ENCODE results near the gene ZC3H15. TPM values are rescaled to one million over a fixed set of nuclear protein-coding genes. Genes with fewer than 3 reads are reported as not detected.

Gene ZC3H15
- total and polyA plus RNA-seq, 2 experiments from 2014 or later = 75.6 to 281 TPM

- Histone ChIP-seq H3F3A (replicated peaks; ENCODE audit: low read depth) (no peaks in the 10 kb centered on the region), H3K9me2 (ENCODE audit: insufficient read depth) (no peaks in the 10 kb centered on the region; the same call in 1 of the 2 replicates), H3K79me2 (replicated peaks; ENCODE audit: insufficient read depth) (no peaks in the 10 kb centered on the region), H2AFZ (no peak overlapping the region), H3K4me3 (no peak overlapping the region), H3K27me3 (ENCODE audit: insufficient read depth) (no peaks in the 10 kb centered on the region), H3K4me1 (ENCODE audit: insufficient read depth) (peaks cover 2% of the 10 kb centered on the region), H3K27ac (ENCODE audit: low read depth) (no peak overlapping the region), H4K20me1 (replicated peaks; ENCODE audit: insufficient read depth) (no peaks in the 10 kb centered on the region), H3K36me3 (ENCODE audit: insufficient read depth) (no peaks in the 10 kb centered on the region), H3K4me2 (no peak overlapping the region)
- DNase-seq (ENCODE audit: low spot score) (no peak), ATAC-seq (no peak)
- Mint-ChIP-seq H3K27me3 (ENCODE audit: insufficient read depth, low read depth, poor library complexity) (peaks cover 4% of the 10 kb centered on the region), H3K4me1 (no peaks in the 10 kb centered on the region), H3K27ac (peak overlapping the region; percentile 70), H3K36me3 (ENCODE audit: low read depth) (no peaks in the 10 kb centered on the region), H3K9me3 (no peaks in the 10 kb centered on the region), H3K4me3 (no peak overlapping the region)
- TF ChIP-seq ZNF331 (CRISPR knock-in tag; IDR thresholded peaks at IDR 0.05; ENCODE audit: low read depth) = no peak
- no peak for TF ChIP-seq POLR2AphosphoS5 (IDR thresholded peaks at IDR 0.05; ENCODE audit: low read depth)
- TF ChIP-seq ZNF114 (CRISPR knock-in tag; IDR thresholded peaks at IDR 0.05) = no peak
- no peak for TF ChIP-seq EZH2phosphoT487 (IDR thresholded peaks at IDR 0.05; ENCODE audit: unreplicated experiment)
- no peak for TF ChIP-seq EZH2 (IDR thresholded peaks at IDR 0.05; ENCODE audit: low read depth, unreplicated experiment)
- TF ChIP-seq JUNB (IDR thresholded peaks at IDR 0.05; ENCODE audit: unreplicated experiment) = no peak
- no peak for TF ChIP-seq CREB1 (CRISPR knock-in tag; IDR thresholded peaks at IDR 0.05; ENCODE audit: low read depth)
- no peak for TF ChIP-seq CTCF (conservative IDR thresholded peaks at IDR 0.05; ENCODE audit: low read depth in 2 of 2)
- TF ChIP-seq STAT1 (IDR thresholded peaks at IDR 0.05; ENCODE audit: unreplicated experiment) = no peak
- no peak for TF ChIP-seq NANOG (IDR thresholded peaks at IDR 0.05; ENCODE audit: borderline replicate concordance)
Measured at GRCh38 chr2:186551323-186552050, 65.4 kb downstream of the ZC3H15 start.

GRCh38 chr2:186554429-186554828 lies 68.4 kb downstream of the ZC3H15 start:
- Histone ChIP-seq H3K9me2 (ENCODE audit: insufficient read depth) (no peaks in the 10 kb centered on the region), H3K27ac (ENCODE audit: low read depth) (no peak overlapping the region), H3F3A (replicated peaks; ENCODE audit: low read depth) (no peaks in the 10 kb centered on the region), H3K4me3 (no peak overlapping the region), H3K4me2 (no peak overlapping the region), H3K36me3 (ENCODE audit: insufficient read depth) (no peaks in the 10 kb centered on the region), H3K4me1 (ENCODE audit: insufficient read depth) (no peaks in the 10 kb centered on the region), H2AFZ (no peak overlapping the region), H3K79me2 (replicated peaks; ENCODE audit: insufficient read depth) (no peaks in the 10 kb centered on the region), H3K27me3 (ENCODE audit: insufficient read depth) (no peaks in the 10 kb centered on the region), H4K20me1 (replicated peaks; ENCODE audit: insufficient read depth) (no peaks in the 10 kb centered on the region)
- ATAC-seq (no peak), DNase-seq (ENCODE audit: low spot score) (no peak)
- Mint-ChIP-seq H3K4me3 (no peak overlapping the region), H3K36me3 (ENCODE audit: low read depth) (no peaks in the 10 kb centered on the region), H3K27ac (no peak overlapping the region), H3K9me3 (no peaks in the 10 kb centered on the region), H3K4me1 (no peaks in the 10 kb centered on the region), H3K27me3 (ENCODE audit: insufficient read depth, low read depth, poor library complexity) (peaks cover 4% of the 10 kb centered on the region)
- TF ChIP-seq ZNF462 (CRISPR knock-in tag; IDR thresholded peaks at IDR 0.05) = no peak
- TF ChIP-seq ZNF331 (CRISPR knock-in tag; IDR thresholded peaks at IDR 0.05; ENCODE audit: low read depth) = no peak
- TF ChIP-seq EZH2phosphoT487 (IDR thresholded peaks at IDR 0.05; ENCODE audit: unreplicated experiment) = no peak
- no peak for TF ChIP-seq CREB1 (CRISPR knock-in tag; IDR thresholded peaks at IDR 0.05; ENCODE audit: low read depth)
- TF ChIP-seq STAT1 (IDR thresholded peaks at IDR 0.05; ENCODE audit: unreplicated experiment) = no peak
- TF ChIP-seq CTCF (conservative IDR thresholded peaks at IDR 0.05; ENCODE audit: low read depth in 2 of 2) = no peak
- no peak for TF ChIP-seq JUNB (IDR thresholded peaks at IDR 0.05; ENCODE audit: unreplicated experiment)

Measured in GM23338 (cell line).